ENCODE measurements around the gene DAB2IP.
A peak's percentile ranks its signal among the peaks of the same experiment; 100 is the strongest.

The DAB2IP gene

GRCh38 chr9:121763561-121764370 lies 112.3 kb downstream of the DAB2IP start:
- ChIA-PET CTCF (interaction anchor here (0.5 to 0.9 kb wide), 3 partner anchors 19 to 228 kb away, joined by 3 to 6 read pairs (median 3); no protein-coding TSS in a partner anchor), POLR2A (ENCODE audit: low non-redundant PET) (no interaction called here)
- no peak for DNase-seq (ENCODE audit: low spot score)
- no peak for TF ChIP-seq CTCF (conservative IDR thresholded peaks at IDR 0.05; ENCODE audit: low read depth)
- peak overlapping the region; percentile 51 for H3K27ac ChIP-seq

DNA sequence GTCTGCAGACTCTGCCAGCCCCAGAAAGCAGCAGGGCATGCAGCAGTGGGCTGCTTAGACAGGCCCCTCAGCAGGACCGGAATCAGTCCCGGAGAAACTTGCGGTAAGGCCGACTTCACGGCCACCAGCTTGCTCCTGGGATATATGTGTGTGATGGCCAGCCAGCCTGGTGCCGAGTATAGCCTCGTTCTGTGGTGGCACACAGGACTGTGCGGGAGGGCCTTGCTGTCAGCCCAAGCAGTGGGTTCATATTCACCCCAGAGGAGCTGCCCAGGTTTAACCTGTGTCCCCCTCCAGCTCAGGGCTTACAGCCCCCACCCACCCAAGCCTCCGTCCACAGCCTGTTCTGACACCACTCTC lies 112.9 kb downstream of the DAB2IP start:
- CTCF ChIA-PET, result interaction anchor here (0.5 to 0.9 kb wide), 2 partner anchors 19 to 228 kb away, joined by 3 to 6 read pairs; no protein-coding TSS in a partner anchor
- POLR2A ChIA-PET (ENCODE audit: low non-redundant PET), result no interaction called here
- TF ChIP-seq CTCF (conservative IDR thresholded peaks at IDR 0.05; ENCODE audit: low read depth), result no peak
- H3K27ac ChIP-seq, result peak overlapping the region; percentile 51
- DNase-seq (ENCODE audit: low spot score), result no peak

GRCh38 chr9:121765021-121765950 lies 113.9 kb downstream of the DAB2IP start:
- no peak for TF ChIP-seq CTCF (conservative IDR thresholded peaks at IDR 0.05; ENCODE audit: low read depth)
- ChIA-PET CTCF (interaction anchor here (0.6 to 0.9 kb wide), 4 partner anchors 17 to 218 kb away, joined by 3 to 4 read pairs (median 4); no protein-coding TSS in a partner anchor), POLR2A (ENCODE audit: low non-redundant PET) (no interaction called here)
- DNase-seq (ENCODE audit: low spot score), result peak; percentile 73
- peak overlapping the region; percentile 51 for H3K27ac ChIP-seq

- peak overlapping the region; percentile 51 for H3K27ac ChIP-seq
- ChIA-PET POLR2A (ENCODE audit: low non-redundant PET) (no interaction called here), CTCF (interaction anchor here (0.6 to 0.9 kb wide), 4 partner anchors 18 to 219 kb away, joined by 3 to 4 read pairs (median 4); no protein-coding TSS in a partner anchor)
- no peak for DNase-seq (ENCODE audit: low spot score)
- no peak for TF ChIP-seq CTCF (conservative IDR thresholded peaks at IDR 0.05; ENCODE audit: low read depth)
Observed at GRCh38 chr9:121766081-121766683, 114.7 kb downstream of the DAB2IP start.

DNA sequence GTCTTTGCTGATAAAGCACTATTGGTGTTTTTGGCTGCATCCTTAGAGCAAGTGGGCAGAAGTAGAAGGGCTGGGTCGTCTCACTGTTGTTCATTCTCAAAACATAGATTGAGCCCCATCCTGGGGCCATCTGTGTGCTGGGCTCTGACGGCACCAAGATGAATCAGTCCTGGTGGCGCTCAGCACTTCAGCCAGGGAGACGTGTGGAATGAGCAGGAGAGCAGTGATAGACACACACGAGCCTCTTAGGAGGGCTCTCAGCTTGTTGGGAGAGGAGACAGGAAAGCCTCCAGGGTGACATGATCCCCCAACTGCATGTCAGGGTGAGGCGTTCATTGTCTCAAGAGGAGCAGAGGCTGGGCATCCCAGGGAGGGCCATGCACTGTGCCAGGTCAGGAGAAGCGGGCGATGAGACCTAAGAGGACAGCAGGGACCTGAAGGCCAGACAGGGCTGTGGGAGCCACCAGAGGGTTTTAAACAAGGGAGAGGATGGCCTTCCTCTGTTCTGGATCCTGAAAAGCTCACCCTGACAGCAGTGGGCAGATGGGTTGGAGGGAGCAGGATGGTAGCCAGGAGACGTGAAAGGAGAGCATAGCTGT lies 115.8 kb downstream of the DAB2IP start:
- DNase-seq (ENCODE audit: low spot score), result no peak
- ChIA-PET POLR2A (ENCODE audit: low non-redundant PET) (no interaction called here), CTCF (interaction anchor here (0.6 kb wide), 2 partner anchors 115 to 219 kb away, joined by 4 to 5 read pairs; no protein-coding TSS in a partner anchor)
- H3K27ac ChIP-seq, result peak overlapping the region; percentile 0; the same call in 1 of the 2 replicates
- TF ChIP-seq CTCF (conservative IDR thresholded peaks at IDR 0.05; ENCODE audit: low read depth), result no peak

All from RWPE1 (cell line).